ENCODE results near the gene IL17RA. TPM values are rescaled to one million over a fixed set of nuclear protein-coding genes. Genes with fewer than 3 reads are reported as not detected.

Gene IL17RA
- total and polyA plus RNA-seq, 2 experiments from 2014 or later: 8.4 to 14.6 TPM

DNA sequence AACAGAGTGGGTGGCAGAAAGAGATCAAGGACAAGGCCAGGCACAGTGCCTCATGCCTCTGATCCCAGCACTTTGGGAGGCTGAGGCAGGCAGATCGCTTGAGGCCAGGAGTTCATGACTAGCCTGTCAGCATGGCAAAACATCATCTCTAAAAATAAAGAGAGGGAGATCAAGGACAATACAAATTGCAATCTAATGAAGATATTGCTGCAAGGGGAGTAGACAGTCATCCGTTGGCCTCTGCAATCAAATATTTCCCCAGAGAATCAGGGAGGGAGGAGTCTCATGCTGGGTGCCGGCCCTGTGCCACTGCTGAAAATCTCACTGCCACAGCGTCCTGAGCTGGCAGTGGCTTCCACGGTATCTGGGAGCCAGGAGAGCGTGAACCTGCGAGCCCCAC is 19.4 kb upstream of the IL17RA start:
- H2AFZ ChIP-seq: no peak overlapping the region
- 95% methylated on average over 7 of the region's 7 CpGs for WGBS (ENCODE audit: low lambda C conversion rate, missing lambda C conversion rate)
- H3K4me2 ChIP-seq: no peak overlapping the region
- no peaks in the 10 kb centered on the region for H3K9me3 ChIP-seq (ENCODE audit: low read depth)
- DNase-seq (ENCODE audit: low spot score): no peak
- H3K4me1 ChIP-seq (ENCODE audit: insufficient read depth): no peaks in the 10 kb centered on the region
- no peaks in the 10 kb centered on the region for H4K20me1 ChIP-seq (ENCODE audit: insufficient read depth, poor library complexity, severe bottlenecking)
- H3K4me3 ChIP-seq: no peak overlapping the region
- no peaks in the 10 kb centered on the region for H3K79me2 ChIP-seq
- peaks cover 1% of the 10 kb centered on the region for H3K27me3 ChIP-seq
- no peaks in the 10 kb centered on the region for H3K9me2 ChIP-seq (replicated peaks; ENCODE audit: insufficient read depth)
- H3K27ac ChIP-seq: no peak overlapping the region
- TF ChIP-seq, protein P1, sequence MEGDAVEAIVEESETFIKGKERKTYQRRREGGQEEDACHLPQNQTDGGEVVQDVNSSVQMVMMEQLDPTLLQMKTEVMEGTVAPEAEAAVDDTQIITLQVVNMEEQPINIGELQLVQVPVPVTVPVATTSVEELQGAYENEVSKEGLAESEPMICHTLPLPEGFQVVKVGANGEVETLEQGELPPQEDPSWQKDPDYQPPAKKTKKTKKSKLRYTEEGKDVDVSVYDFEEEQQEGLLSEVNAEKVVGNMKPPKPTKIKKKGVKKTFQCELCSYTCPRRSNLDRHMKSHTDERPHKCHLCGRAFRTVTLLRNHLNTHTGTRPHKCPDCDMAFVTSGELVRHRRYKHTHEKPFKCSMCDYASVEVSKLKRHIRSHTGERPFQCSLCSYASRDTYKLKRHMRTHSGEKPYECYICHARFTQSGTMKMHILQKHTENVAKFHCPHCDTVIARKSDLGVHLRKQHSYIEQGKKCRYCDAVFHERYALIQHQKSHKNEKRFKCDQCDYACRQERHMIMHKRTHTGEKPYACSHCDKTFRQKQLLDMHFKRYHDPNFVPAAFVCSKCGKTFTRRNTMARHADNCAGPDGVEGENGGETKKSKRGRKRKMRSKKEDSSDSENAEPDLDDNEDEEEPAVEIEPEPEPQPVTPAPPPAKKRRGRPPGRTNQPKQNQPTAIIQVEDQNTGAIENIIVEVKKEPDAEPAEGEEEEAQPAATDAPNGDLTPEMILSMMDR (IDR thresholded peaks at IDR 0.05; ENCODE audit: poor library complexity): no peak
- TF ChIP-seq EZH2phosphoT487 (IDR thresholded peaks at IDR 0.05; ENCODE audit: low read depth, severe bottlenecking, unreplicated experiment) (no peak), EZH2 (IDR thresholded peaks at IDR 0.05; ENCODE audit: borderline replicate concordance) (no peak)
- H3K36me3 ChIP-seq (replicated peaks; ENCODE audit: insufficient read depth, low read depth): no peaks in the 10 kb centered on the region

DNA sequence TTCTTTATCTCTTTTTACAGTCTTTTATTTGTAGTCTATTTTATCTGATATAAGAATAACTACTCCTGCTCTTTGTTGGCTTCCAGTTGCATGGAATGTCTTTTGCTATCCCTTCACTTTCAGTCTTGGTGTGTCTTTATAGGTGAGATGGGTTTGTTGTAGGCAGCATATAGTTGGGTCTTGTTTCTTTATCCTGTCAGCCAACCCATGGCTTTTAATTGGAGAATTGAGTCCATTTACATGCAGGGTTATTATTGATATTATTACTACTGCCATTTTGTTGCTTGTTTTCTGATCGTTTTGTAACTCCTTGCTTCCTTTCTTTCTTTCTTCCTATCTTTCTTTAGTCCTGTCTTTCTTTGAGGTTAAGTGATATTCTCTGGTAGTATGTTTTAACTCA is 11.9 kb upstream of the IL17RA start:
- TF ChIP-seq, protein P1 (IDR thresholded peaks at IDR 0.05; ENCODE audit: poor library complexity): no peak
- TF ChIP-seq EZH2phosphoT487 (IDR thresholded peaks at IDR 0.05; ENCODE audit: low read depth, severe bottlenecking, unreplicated experiment) (no peak), EZH2 (IDR thresholded peaks at IDR 0.05; ENCODE audit: borderline replicate concordance) (no peak)
- H4K20me1 ChIP-seq (ENCODE audit: insufficient read depth, poor library complexity, severe bottlenecking): no peaks in the 10 kb centered on the region
- no peak overlapping the region for H3K4me2 ChIP-seq
- H3K79me2 ChIP-seq: no peaks in the 10 kb centered on the region
- H3K27me3 ChIP-seq: no peaks in the 10 kb centered on the region
- H3K4me1 ChIP-seq (ENCODE audit: insufficient read depth): no peaks in the 10 kb centered on the region
- 85% methylated on average over 1 of the region's 1 CpG for WGBS (ENCODE audit: low lambda C conversion rate, missing lambda C conversion rate)
- no peak overlapping the region for H3K4me3 ChIP-seq
- H3K9me3 ChIP-seq (ENCODE audit: low read depth): no peaks in the 10 kb centered on the region
- H3K9me2 ChIP-seq (replicated peaks; ENCODE audit: insufficient read depth): no peaks in the 10 kb centered on the region
- no peak for DNase-seq (ENCODE audit: low spot score)
- no peak overlapping the region for H3K27ac ChIP-seq
- no peak overlapping the region for H2AFZ ChIP-seq
- H3K36me3 ChIP-seq (replicated peaks; ENCODE audit: insufficient read depth, low read depth): no peaks in the 10 kb centered on the region

DNA sequence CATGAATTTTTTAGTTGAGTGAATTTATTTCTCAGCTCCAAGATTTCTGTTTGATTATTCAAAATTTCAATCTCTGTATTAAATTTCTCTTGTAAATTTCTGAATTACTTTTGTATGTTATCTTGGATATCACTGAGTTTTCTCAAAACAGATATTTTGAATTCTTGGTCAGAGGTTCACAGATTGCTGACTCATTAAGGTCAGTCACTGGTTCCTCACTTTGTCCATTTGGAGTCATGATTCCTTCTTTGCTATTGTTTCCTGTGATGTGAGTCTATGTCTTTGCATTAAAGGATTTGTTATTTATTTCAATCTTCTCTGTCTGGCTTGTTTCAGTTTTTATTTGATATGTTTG is 10.2 kb upstream of the IL17RA start:
- Histone ChIP-seq H3K4me1 (ENCODE audit: insufficient read depth) (no peaks in the 10 kb centered on the region), H2AFZ (no peak overlapping the region), H3K79me2 (no peaks in the 10 kb centered on the region), H3K4me3 (no peak overlapping the region), H3K9me2 (replicated peaks; ENCODE audit: insufficient read depth) (no peaks in the 10 kb centered on the region), H3K27me3 (no peaks in the 10 kb centered on the region), H3K9me3 (ENCODE audit: low read depth) (no peaks in the 10 kb centered on the region), H3K27ac (no peak overlapping the region), H3K4me2 (no peak overlapping the region), H3K36me3 (replicated peaks; ENCODE audit: insufficient read depth, low read depth) (no peaks in the 10 kb centered on the region), H4K20me1 (ENCODE audit: insufficient read depth, poor library complexity, severe bottlenecking) (no peaks in the 10 kb centered on the region)
- no peak for DNase-seq (ENCODE audit: low spot score)
- no peak for TF ChIP-seq EZH2 (IDR thresholded peaks at IDR 0.05; ENCODE audit: borderline replicate concordance)
- TF ChIP-seq, protein P1 (IDR thresholded peaks at IDR 0.05; ENCODE audit: poor library complexity): no peak
- no peak for TF ChIP-seq EZH2phosphoT487 (IDR thresholded peaks at IDR 0.05; ENCODE audit: low read depth, severe bottlenecking, unreplicated experiment)

DNA sequence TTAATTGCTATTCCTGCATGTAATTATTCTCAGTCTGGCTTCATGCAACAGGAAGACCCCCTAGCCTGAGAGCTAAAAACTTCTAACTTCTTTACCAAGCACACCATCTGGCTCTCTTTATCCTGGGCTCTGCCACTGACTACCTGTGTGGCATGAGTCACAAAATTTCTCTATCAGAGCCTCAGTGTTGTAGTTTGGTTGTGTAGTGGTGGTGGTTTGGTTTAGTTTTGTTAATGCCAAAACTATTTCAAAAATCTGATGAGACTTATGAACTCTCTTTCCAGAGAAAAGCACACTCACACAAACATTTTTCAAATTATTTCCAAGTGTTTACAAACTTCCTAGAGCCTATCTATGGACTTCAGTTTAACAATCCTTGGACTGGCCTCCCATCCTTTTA is 7.5 kb upstream of the IL17RA start:
- H3K79me2 ChIP-seq: no peaks in the 10 kb centered on the region
- H3K36me3 ChIP-seq (replicated peaks; ENCODE audit: insufficient read depth, low read depth): no peaks in the 10 kb centered on the region
- TF ChIP-seq EZH2 (IDR thresholded peaks at IDR 0.05; ENCODE audit: borderline replicate concordance) (no peak), EZH2phosphoT487 (IDR thresholded peaks at IDR 0.05; ENCODE audit: low read depth, severe bottlenecking, unreplicated experiment) (no peak)
- TF ChIP-seq, protein P1 (IDR thresholded peaks at IDR 0.05; ENCODE audit: poor library complexity): no peak
- H3K4me1 ChIP-seq (ENCODE audit: insufficient read depth): no peaks in the 10 kb centered on the region
- no peaks in the 10 kb centered on the region for H3K27me3 ChIP-seq
- no peaks in the 10 kb centered on the region for H4K20me1 ChIP-seq (ENCODE audit: insufficient read depth, poor library complexity, severe bottlenecking)
- no peak overlapping the region for H3K4me3 ChIP-seq
- no peak overlapping the region for H3K27ac ChIP-seq
- H3K4me2 ChIP-seq: no peak overlapping the region
- H3K9me2 ChIP-seq (replicated peaks; ENCODE audit: insufficient read depth): no peaks in the 10 kb centered on the region
- H2AFZ ChIP-seq: no peak overlapping the region
- no peaks in the 10 kb centered on the region for H3K9me3 ChIP-seq (ENCODE audit: low read depth)
- no peak for DNase-seq (ENCODE audit: low spot score)

Measured in hepatocyte (in vitro differentiated cells).